GM03348 (cell line): ENCODE data around the gene RPH3AL.

Experiments used
- DNase-seq: peaks from one replicate; pipeline ENCODE4 v3.0.0; 2012; ENCODE audit warnings: low spot score

The RPH3AL gene

DNA sequence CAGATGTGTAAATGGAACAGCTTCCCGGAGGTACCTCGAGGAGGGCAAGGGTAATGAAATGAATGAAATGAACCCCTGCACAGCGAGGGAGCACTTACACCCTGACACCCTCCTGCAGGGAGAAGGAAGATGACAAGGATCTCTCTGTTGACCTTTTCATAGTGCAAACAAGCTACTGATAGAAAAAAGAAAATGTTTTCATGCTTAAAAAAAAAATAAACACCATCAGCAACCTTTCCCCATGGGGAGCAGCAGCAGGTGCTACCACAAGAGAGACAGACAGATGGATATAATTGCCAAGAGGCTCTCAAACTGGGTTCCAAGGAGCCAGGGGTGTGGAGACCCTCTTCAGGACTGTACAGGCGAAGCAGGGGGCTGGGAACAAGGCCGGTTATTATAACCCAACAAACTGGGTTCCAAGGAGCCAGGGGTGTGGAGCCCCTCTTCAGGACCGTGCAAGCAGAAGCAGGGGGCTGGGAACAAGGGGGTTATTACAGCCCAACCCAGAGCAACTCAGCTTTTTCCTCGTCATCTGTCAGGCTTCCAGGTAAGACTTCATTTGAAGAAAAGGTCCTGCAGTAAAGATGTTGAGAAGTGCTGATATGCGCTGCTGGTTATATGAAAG, 718 bp upstream of the RPH3AL start:
- DNase-seq: no peak

DNA sequence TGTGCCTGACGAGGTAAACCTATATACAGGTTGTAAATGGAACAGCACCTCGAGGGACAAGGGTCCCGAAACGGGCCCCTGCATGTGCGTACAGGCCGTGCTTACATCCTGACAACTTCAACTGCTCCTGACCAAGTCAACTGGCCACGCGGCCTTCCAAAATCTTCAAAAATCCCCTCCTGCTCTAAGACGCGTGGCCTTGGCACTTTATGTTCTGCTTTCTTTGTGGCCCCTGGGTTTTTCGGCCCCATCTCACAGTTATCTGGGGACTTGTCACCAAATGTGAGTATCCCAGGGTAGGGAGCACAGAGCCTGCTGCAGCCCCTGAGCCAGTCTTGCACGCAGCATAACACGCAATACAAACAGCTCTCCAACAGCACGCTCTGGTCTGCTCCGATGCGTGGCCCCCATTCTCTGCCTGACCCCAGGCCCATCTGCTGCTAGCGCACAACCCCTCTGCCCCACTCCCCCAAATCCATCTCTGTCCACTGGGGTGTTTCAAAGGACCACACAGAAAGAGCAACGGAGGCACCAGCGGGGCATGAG, 659 bp downstream of the RPH3AL start:
- no peak for DNase-seq

DNA sequence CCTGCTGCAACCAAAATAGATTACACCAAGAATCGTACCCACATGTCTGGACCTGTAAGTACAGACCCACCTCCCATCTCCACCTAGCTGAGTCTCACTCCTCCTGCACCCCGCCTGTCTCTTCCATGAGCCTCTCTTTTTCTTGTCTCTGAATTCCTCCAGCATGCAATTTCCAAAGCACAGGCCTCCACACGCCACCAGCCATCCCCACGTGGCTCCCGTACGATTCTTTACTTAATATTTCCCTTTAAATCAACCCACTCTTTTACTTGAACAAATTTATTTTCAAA, 1.2 kb downstream of the RPH3AL start:
- no peak for DNase-seq

DNA sequence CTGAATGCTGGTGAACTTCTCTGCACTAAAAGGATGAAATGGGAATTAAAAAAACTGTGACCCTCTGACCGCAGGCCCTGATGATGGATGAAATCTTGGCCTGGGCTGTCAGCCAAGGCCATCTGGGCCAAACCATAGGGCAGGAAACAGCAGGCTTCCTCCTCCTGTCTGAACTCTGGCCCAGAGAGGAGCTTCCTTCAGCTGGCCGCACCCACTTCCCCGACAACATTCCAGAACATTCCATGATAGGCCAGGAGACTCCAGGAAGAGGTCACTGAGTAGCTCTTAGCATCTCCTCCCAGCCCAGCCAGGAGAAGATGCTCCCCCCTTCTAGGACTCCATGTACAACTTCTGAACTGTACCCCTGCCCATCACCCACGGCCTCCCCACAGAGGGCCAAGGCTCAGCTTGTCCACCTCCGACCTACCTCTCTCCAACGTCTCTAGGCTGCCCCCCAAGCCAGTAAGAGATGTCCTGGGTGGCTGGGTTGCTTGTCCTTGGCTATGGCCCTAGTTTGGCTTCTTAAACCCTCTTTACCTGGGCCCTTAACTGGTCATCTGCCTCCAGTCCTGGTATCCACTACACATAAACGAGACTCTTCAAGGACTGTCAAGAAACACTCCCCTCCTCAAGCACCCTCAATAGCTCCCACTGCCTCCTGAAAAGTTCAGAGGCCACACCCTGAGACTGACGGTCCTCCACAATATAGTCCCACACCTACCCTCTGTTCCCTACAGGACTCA, 1.7 kb downstream of the RPH3AL start:
- DNase-seq: peak; percentile 74

DNA sequence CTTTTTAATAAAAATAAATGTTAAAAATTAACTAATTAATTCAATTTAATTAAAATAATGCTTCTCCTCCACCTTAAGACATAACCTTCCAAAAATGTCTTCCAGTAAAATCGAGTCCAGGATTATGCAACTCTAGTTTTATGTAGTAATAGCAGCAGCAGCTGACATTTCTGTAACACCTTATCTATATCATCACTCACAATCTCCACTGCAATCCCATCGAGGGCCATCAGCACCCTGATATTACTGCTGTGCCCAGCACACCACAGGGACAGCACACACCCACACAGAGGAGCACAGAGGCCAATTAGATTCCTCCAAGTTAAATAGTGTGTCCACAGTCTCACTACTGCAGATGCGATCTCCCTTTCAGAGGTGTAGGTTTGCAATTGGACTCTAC, 2.9 kb downstream of the RPH3AL start:
- no peak for DNase-seq

DNA sequence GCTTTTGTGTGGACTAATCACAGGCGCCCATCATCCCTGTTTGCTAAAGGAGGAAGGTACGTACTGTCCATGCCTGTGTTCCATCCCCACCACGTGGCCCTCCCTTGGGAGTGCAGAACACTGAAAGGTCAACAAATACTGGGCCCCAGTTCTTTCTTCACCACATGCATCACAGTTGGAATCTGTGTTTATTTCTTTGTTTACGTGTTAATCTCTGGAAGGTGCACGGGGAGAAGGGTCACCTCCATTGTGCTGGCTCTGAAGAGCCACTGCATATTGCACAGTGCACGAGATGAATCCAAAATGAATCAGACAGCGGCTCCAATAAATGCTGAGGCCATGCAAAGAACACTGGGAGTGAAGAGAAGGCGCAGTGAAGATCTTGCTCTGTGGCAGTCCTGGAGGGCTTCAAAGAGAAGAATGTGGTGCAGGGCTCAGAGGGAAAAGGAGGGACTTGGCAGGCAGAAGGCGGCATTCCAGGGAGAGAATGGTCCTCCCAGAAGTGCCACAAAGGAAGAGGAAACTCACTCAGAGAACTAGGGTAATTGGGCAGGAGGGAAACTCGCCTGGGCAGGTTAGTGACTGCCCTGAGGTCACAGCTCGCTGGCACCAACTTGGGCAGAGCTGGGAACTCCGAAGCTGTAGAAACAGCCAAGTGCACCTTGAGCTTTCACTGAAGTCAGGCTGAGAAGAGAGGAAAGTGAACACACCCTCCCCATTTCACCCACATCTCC, 3.7 kb downstream of the RPH3AL start:
- no peak for DNase-seq

DNA sequence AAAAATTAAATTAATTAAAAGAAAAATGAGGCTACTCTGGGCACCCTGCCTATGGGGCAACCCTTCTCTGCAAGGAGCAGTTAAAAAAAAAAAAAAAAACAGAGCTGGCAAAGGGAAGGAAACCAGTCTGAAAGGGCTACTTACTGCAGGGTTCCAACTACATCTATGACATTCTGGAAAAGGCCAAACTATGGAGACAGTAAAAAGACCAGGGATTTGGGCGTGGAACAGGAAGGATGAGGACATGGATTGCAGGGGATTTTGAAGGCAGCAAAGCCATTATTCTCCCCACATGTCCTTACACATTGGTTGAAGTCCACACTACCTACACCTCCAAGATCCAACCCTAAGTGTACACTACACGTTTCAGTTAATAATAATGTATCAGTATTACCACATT, 4.6 kb downstream of the RPH3AL start:
- no peak for DNase-seq

DNA sequence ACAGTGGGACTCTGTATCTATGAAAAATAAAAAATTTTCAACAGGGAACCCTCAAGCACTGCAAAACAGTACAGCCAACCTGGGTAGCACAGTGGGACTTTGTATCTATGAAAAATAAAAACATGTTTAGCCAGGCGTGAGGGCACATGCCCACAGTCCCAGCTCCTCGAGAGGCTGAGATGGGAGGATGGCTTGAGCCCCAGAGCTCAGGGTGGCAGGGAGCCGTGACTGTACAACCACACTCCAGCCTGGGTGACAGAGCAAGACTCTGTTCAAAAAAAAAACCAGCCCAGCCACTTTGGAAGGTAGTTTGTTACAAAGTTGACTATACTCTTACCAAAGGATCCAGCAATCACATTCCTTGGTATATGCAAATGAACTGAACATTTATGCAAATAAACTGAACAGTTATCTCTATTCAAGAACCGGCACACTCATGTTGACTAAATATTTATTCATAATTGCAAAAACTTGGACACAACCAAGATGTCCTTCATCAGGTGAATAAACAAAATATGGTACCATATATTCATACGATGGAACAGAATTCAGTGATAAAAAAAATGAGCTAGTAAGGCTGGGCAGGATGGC, 5.2 kb downstream of the RPH3AL start:
- no peak for DNase-seq

DNA sequence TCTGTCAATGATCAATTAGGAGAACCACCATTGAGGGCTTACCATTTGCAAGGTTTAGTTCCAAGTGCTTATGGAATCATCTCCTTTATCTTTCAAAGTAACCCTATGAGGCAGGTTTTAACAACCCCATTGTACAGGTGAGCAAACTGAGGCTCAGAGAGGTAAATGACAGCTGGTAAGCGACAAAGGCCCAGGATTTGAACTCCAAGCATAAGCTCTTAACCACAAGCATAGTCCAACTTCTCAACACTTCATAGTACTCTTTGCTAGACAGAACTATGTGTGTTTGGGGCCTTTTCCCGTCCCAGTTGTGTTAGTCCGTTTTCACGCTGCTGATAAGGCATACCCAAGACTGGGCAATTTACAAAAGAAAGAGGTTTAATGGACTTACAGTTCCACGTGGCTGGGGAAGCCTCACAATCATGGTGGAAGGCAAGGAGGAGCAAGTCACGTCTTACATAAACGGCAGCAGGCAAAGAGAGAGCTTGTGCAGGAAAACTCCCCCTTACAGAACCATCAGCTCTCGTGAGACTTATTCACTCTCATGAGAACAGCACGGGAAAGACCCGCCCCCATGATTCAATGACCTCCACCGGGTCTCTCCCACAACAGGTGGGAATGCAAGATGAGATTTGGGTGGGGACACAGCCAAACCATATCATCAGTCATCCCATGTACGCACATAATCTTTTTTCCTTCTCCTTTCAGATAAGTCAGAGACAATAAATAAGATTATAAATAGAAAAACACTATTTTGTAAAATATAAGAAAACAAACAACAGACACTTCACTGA, 6.4 kb downstream of the RPH3AL start:
- DNase-seq: no peak

DNA sequence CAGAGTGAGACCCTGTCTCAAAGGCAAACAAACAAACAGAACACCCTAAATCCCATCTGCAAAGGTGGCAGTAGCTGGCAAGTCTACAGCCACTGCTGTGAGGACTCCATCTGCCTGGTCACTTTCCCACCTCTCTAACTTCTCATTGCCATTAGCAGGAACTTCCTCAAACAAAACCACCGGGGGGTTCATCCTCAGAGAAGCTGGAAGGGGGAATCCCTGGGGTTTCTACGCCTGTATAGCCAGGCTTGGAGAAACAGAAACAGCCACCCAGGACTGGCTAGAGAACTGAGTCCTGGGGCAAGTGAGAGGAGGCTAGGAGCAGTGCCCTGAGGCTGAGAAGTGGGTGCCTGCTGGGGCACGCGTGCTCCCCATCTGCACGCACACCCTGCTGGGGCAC, 7.3 kb downstream of the RPH3AL start:
- no peak for DNase-seq

DNA sequence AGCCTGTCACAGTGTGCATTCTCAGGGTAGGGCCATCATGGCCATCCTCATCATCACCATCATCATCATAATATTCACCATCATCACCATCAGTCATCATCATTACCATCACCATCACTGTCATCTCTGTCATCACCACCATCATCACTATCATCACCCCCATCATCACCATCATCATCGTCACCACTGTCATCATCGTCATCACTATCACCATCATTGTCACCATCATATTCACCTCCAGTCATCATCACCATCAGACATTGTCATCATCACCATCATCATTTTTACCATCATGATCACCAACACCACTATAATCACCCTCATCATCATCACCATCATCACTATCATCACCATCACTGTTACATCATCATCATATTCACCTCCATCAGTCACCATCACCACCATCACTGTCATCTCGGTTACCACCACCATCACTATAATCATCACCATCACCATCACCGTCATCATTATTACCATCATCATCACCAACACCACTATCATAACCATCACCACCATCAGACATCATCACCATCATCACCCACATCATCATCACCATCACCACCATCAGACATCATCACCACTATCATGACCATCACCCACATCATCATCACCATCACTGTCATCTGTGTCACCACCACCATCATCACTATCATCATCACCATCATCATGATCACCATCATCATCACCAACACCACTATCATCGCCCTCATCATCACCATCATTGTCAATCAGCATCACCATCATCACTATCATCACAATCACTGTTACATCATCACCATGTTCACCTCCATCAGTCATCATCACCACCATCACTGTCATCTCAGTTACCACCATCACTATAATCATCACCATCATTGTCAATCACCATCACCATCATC, 8.5 kb downstream of the RPH3AL start:
- DNase-seq: no peak

DNA sequence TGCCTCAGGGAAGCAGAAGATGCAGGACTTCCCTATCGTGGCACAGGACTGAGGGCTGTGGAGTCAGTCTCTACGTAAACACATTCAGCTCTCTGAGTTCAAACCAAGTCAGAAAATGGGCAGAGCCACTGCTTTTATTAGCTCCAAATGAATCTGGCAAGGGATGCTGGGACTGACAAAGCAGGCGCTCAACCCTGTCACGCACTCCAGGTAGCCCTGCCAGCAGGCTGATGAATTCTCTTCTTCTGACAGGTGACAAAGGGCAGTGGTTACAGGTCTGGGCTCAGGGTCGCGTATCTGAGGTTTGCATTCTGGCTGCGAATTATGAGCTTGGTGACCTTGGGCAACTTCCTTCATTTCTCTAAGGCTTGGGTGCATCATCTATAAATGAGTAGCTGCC, 9.4 kb downstream of the RPH3AL start:
- DNase-seq: no peak

DNA sequence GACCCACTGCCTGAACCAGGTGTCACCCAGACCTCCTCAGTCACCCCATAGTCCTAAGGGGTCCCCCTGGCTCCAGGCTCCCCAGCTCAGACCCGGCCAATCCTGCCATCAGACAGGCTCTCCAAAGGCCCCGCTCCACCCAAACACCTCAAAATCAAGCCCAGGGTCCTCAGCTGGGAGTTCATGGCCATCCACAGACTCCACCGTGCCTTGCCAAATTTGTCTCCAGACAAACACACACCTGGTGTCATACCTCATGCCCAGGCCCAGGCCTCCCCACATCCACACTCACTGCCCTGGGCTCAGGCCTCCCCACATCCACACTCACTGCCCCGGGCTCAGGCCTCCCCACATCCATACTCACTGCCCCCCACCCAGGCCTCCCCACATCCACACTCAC, 12.5 kb downstream of the RPH3AL start:
- DNase-seq: no peak

DNA sequence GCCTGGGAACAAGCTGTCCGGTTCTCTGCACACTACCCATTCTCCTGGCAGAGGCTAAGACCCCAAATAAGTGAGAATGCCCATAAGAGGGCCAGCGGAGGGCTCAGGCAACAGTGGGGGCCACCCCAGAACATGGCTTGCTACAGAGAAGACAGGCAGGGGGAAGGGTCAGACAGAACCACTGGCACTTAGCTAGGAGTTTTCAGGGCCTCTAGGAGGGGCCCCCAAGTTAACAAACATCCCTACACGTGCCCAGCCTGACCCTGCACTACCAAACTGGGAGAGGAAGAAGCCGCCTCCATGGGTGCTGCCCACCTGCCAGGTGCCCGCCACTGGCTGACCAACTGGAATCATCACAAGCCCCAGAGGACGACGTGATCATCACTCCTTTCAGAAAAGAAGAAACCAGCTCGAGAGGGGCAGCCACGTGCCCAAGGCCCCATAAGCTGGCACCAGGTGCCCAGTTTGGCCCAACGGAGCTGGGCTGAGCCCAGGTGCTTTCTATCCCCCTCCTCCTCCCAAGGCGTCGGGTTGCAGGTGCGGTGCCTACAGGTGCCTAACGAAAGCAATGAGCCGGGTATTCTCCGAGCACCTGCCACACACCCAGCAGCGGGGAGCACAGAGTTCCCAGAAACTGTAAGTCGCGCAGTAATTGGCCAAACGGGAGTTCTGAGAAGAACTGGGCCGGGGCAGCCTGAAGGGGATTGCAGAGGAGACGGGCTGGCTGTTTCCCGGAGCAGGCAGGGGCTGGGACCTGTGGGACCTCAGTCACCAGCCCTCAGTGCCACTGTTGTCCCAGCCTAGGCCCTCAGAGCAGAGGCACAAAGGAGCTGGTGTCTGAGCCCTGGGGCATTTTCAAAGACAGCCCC, 13.2 kb downstream of the RPH3AL start:
- no peak for DNase-seq

DNA sequence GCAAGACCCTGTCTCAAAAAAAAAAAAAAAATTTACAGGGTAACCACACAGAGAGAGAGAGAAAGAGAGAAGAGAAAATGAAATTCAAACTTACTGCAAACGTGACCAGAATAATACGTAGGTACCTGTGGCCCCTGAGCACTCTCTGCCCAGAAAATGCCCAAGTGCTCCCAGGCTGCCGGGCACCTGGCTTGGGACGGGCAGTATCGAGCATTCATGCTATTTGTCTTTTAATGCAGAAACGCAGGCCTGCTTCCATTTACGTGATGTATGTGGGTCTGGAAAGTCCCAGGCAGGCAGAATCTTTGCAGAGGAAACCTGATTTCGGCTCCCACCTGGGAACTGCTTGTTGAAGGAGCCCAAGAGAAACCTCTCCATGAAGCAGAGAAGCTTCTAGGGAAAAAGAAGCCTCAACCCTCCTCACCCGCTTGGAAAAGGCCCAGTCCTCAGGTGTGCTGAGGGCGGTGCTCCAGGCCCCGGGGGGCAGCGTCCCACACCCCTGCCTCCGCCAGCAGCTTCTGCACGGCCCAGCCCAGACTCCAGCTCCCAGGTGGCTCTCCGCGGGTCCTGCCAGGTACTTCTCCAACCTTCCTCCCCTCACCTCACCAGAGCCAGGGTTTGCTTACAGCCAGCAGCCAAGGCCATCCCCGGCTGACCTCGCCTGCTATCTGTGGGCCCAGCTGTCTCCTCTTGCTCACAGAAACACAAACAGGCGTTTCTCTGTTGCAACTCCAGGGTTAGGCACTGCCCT, 14.0 kb downstream of the RPH3AL start:
- DNase-seq: no peak

DNA sequence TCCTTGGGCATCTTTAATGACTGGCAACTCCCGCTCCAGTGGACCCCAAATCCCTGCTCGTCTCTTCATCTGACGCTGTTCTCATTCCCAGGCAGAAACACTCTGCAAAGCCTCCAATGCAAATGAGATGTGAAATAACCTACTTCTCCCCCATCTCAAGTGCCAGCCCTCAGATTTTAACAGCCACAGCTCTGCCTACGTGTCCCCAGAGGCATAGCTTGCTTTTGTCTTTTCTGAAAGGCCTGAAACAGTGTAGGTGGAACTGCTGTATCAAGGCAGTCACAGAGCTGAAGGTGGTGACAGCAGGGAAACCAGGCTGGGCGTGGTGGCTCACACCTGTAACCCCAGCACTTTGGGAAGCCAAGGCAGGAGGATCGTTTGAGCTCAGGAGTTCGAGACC, 14.7 kb downstream of the RPH3AL start:
- no peak for DNase-seq

DNA sequence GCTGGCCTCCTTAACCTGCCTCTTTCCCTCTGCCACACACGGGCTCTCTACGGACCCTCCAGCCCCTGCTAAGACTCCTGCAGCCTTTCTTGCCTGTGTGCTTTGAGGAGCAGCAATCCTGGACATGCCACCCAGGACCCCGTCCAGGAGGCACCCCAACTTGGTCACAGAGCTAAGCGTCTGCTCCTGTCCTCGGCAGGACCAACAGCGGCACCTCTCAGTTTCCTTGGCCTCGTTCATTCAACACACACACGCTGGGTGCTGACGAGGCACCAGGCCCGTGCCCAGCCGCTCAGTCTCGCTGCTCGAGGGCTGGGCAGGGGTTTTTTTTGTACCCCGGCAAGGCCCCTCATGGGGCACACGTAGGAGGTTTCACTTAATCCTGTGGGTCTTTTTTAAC, 15.2 kb downstream of the RPH3AL start:
- DNase-seq: no peak

DNA sequence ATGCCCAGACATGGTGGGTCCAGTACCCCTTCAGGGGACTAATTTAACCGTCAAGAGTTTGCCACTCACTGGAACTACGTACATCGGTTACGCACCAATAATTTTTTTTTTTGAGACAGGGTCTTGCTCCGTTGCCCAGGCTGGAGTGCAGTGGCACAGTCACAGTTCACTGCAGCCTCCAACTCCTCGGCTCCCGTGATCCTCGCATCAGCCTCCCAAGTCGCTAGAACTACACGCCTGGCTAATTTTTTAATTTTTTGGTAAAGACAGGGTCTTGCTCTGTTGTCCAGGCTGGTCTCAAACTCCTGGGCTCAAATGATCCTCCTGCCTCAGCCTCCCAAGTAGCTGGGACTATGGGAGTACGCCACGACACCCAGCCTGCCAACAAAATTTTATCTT, 15.6 kb downstream of the RPH3AL start:
- no peak for DNase-seq
